A549 (cell line): ENCODE measurements around the gene PLEKHA7.

Experiments used
- BHLHE40 ChIP-seq: IDR thresholded peaks from 2 replicates; pipeline ENCODE4 v1.6.1; 2012; ENCODE audit warnings: low read depth, low read length, inconsistent platforms
- MAZ ChIP-seq: fragments of 150-350 bp; IDR thresholded peaks from 2 replicates; pipeline ENCODE4 v1.6.1; 2014; ENCODE audit warnings: antibody characterized with exemption, low read depth, low read length, borderline replicate concordance

DNA sequence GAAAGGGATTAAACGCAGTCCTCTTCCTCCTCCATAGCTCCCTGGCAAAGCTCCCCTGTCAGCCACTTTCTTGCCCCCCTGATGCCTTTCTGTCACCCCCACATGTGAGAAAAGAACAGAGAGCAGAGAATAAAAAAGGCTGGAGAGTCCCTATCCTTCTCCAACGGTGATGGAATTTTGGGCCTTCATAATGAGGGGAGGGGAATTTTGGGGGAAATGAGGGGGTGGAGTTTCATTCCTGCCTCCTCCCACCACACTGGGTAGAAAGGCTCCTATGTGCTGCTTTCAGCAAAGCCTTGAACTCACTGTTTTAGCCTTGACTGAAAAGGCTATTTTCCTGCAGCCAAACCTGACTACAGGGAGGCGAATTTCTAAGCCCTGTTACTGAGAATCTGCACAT lies 216.4 kb downstream of the PLEKHA7 start:
- TF ChIP-seq MAZ: no peak
- TF ChIP-seq BHLHE40: no peak
